Calu3 (cell line): ENCODE measurements around the gene PDZD2. TPM values are rescaled to one million over a fixed set of nuclear protein-coding genes. Genes with fewer than 3 reads are reported as not detected.

Experiments used
- BruUV-seq: library from RNA; stranded (reverse); fragments of 400-500 nt; replicated peaks from 2 replicates; lab custom pipeline; 2021; lab: Mats Ljungman, UMichigan
- CTCF ChIA-PET: fragments of 300-600 bp; sonication (Branson Sonifier 250); formaldehyde crosslinking; loops from one replicate; lab custom pipeline; 2022; ENCODE audit warnings: antibody characterized with exemption; lab: Charles Lee
- DNase-seq: peaks from one replicate; pipeline ENCODE4 v3.0.0; 2022
- H3K27ac Mint-ChIP-seq: one replicate; pipeline ENCODE4 v1.8.0; 2022; ENCODE audit warnings: mixed read lengths; ENCODE audit not compliant: unreplicated experiment
- H3K27me3 Mint-ChIP-seq: one replicate; pipeline ENCODE4 v1.8.0; 2022; ENCODE audit warnings: mixed read lengths; ENCODE audit not compliant: unreplicated experiment
- H3K36me3 Mint-ChIP-seq: one replicate; pipeline ENCODE4 v1.8.0; 2022; ENCODE audit warnings: mild to moderate bottlenecking, moderate library complexity, mixed read lengths; ENCODE audit not compliant: insufficient read depth, unreplicated experiment
- H3K4me1 Mint-ChIP-seq: one replicate; pipeline ENCODE4 v1.8.0; 2022; ENCODE audit warnings: mild to moderate bottlenecking, low read depth, mixed read lengths; ENCODE audit not compliant: unreplicated experiment
- H3K4me3 Mint-ChIP-seq: one replicate; pipeline ENCODE4 v1.8.0; 2022; ENCODE audit warnings: mild to moderate bottlenecking, low read depth, moderate library complexity, mixed read lengths; ENCODE audit not compliant: unreplicated experiment
- H3K9me3 Mint-ChIP-seq: one replicate; pipeline ENCODE4 v1.8.0; 2022; ENCODE audit warnings: low read depth, mixed read lengths; ENCODE audit not compliant: unreplicated experiment
- CTCF ChIP-seq: fragments of 200-600 bp; IDR thresholded peaks from one replicate; pipeline ENCODE4 v1.8.0; 2022; ENCODE audit warnings: antibody characterized with exemption; ENCODE audit not compliant: unreplicated experiment
- intact Hi-C: fragments of 100-400 bp; cut with micrococcal nuclease; formaldehyde crosslinking; loops from one replicate; pipeline ENCODE4 v1.10.0; 2022; ENCODE audit not compliant: unreplicated experiment
- total RNA-seq: library from RNA; stranded (reverse); gene quantifications from 2 replicates; pipeline ENCODE4 v1.2.3, GENCODE V29; 2022

PDZD2 gene
- total RNA-seq, 1 experiment from 2014 or later, result 0.97 TPM

GRCh38 chr5:32082701-32083100 lies 443.8 kb downstream of the PDZD2 start:
- Mint-ChIP-seq H3K4me1 (no peaks in the 10 kb centered on the region), H3K27me3 (no peaks in the 10 kb centered on the region)
- CTCF ChIA-PET, result no interaction called here

GRCh38 chr5:32083981-32084430 lies 445.1 kb downstream of the PDZD2 start:
- intact Hi-C loops, result no loop called here
- DNase-seq, result no peak
- no peak overlapping the region for H3K27ac Mint-ChIP-seq
- H3K36me3 Mint-ChIP-seq, result peaks cover 5% of the 10 kb centered on the region
- H3K27me3 Mint-ChIP-seq, result no peaks in the 10 kb centered on the region
- no peak overlapping the region for H3K4me3 Mint-ChIP-seq
- no peak for TF ChIP-seq CTCF
- H3K4me1 Mint-ChIP-seq, result no peaks in the 10 kb centered on the region
- CTCF ChIA-PET, result no interaction called here
- H3K9me3 Mint-ChIP-seq, result no peaks in the 10 kb centered on the region
- BruUV-seq, result no TSS peak

More at GRCh38 chr5:32082701-32083100, 443.8 kb downstream of the PDZD2 start:
- no peak overlapping the region for H3K4me3 Mint-ChIP-seq
- no peak for TF ChIP-seq CTCF
- intact Hi-C loops, result no loop called here
- H3K27ac Mint-ChIP-seq, result no peak overlapping the region
- BruUV-seq, result no TSS peak
- H3K9me3 Mint-ChIP-seq, result no peaks in the 10 kb centered on the region
- H3K36me3 Mint-ChIP-seq, result peaks cover 5% of the 10 kb centered on the region
- no peak for DNase-seq

GRCh38 chr5:32087086-32088082 lies 448.5 kb downstream of the PDZD2 start:
- intact Hi-C loops, result no loop called here
- CTCF ChIA-PET, result interaction anchor here (0.7 to 1.5 kb wide), 2 partner anchors 11 to 341 kb away, joined by 3 to 4 read pairs; no protein-coding TSS in a partner anchor
- BruUV-seq, result no TSS peak
- Mint-ChIP-seq H3K4me1 (no peaks in the 10 kb centered on the region), H3K9me3 (no peaks in the 10 kb centered on the region), H3K4me3 (no peak overlapping the region), H3K36me3 (peaks cover 9% of the 10 kb centered on the region), H3K27me3 (no peaks in the 10 kb centered on the region), H3K27ac (no peak overlapping the region)
- no peak for TF ChIP-seq CTCF
- DNase-seq, result no peak

GRCh38 chr5:32088214-32088613 lies 449.3 kb downstream of the PDZD2 start:
- BruUV-seq, result no TSS peak
- Mint-ChIP-seq H3K27ac (no peak overlapping the region), H3K36me3 (peaks cover 13% of the 10 kb centered on the region), H3K9me3 (no peaks in the 10 kb centered on the region), H3K4me3 (no peak overlapping the region), H3K4me1 (no peaks in the 10 kb centered on the region), H3K27me3 (no peaks in the 10 kb centered on the region)
- CTCF ChIA-PET, result interaction anchor here (1.5 kb wide), 1 partner anchor 12 kb away, joined by 3 read pairs; no protein-coding TSS in a partner anchor
- TF ChIP-seq CTCF, result no peak
- intact Hi-C loops, result no loop called here
- no peak for DNase-seq
